Spinal cord (tissue), 10 donors: ENCODE data around the gene RNF13. TPM values are rescaled to one million over a fixed set of nuclear protein-coding genes. Genes with fewer than 3 reads are reported as not detected.

Experiments used
- DNase-seq, 6 donors: peaks; one replicate each; pipeline versions ENCODE4 v3.0.0 to v3.0.0-alpha.2; 2013 to 2015; ENCODE audit warnings: low spot score in 6 of 6, low read depth in 4 of 6
- H3K27ac ChIP-seq: one replicate; pipeline ENCODE4 v1.5.1; 2013; ENCODE audit warnings: low read depth, low read length, control low read depth
- H3K27me3 ChIP-seq: one replicate; pipeline ENCODE4 v1.6.1; 2013; ENCODE audit warnings: low read length; ENCODE audit not compliant: control insufficient read depth, insufficient read depth
- H3K36me3 ChIP-seq: one replicate; pipeline ENCODE4 v1.6.1; 2013; ENCODE audit warnings: low read length; ENCODE audit not compliant: control insufficient read depth, insufficient read depth
- H3K4me1 ChIP-seq: one replicate; pipeline ENCODE4 v1.6.1; 2013; ENCODE audit warnings: low read length; ENCODE audit not compliant: control insufficient read depth, insufficient read depth
- H3K4me3 ChIP-seq: one replicate; pipeline ENCODE4 v1.5.1; 2013; ENCODE audit warnings: low read depth, low read length, control low read depth
- H3K9me3 ChIP-seq: one replicate; pipeline ENCODE4 v1.6.1; 2013; ENCODE audit warnings: low read length; ENCODE audit not compliant: control insufficient read depth, insufficient read depth
- WGBS: methylation state at CpG from one replicate; pipeline ENCODE4 v1.1.5; 2013; ENCODE audit warnings: missing lambda C conversion rate; ENCODE audit not compliant: insufficient coverage; 5-methylcytosine and 5-hydroxymethylcytosine counted together
- polyA plus RNA-seq, 2 donors: library from polyadenylated mRNA; unstranded; fragments of 120-200 nt; gene quantifications; one replicate each; pipeline ENCODE4 v1.2.1, GENCODE V29; 2013; ENCODE audit not compliant: insufficient read length in 2 of 2
- total RNA-seq, 2 donors: library from RNA; depleted of rRNA in 1 of 2; stranded (reverse); fragments of 120-200 nt in 1 of 2; fragments of >200 nt in 1 of 2; gene quantifications; one replicate each; pipeline versions ENCODE4 v1.2.3 to v1.2.4, GENCODE V29; 2013 to 2014
- donor health status: healthy.

The RNF13 gene
- total and polyA plus RNA-seq, 4 donors: 95.0 to 260 (median 116) TPM

DNA sequence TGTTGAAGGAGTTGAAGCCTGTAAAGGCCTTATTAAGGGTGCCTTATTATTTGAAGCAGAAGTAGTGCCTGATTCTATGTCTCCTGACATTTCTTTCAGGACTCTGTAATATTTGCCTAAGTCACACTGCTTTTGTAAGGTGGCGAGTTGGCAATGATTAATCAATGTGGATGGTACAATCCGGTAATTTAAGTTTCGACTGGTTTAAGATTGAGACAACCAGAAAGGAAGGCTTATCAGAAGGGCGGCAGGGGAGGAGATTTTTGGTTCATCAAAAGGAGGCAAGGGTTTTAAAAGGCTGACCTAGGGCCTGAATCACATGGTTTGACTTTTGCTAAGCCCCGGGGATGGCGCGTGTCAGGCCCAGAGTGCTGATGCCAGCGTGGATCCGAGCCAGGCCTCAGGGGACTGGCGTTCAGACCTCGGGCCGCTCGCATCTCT, 830 bp upstream of the RNF13 start:
- no peaks in the 10 kb centered on the region for H3K36me3 ChIP-seq

GRCh38 chr3:149813367-149814281, 609 bp downstream of the RNF13 start:
- Histone ChIP-seq H3K27ac (peak overlapping the region; percentile 99), H3K36me3 (no peaks in the 10 kb centered on the region), H3K9me3 (no peaks in the 10 kb centered on the region), H3K27me3 (no peaks in the 10 kb centered on the region), H3K4me3 (peak overlapping the region; percentile 95), H3K4me1 (peaks cover 9% of the 10 kb centered on the region)
- DNase-seq: peak in 3 of 6 donors; percentile 18 to 35 (median 26)
- WGBS: 0% methylated on average over 25 of the region's 29 CpGs

More for the DNA sequence above, 830 bp upstream of the RNF13 start:
- DNase-seq: peak in 1 of 6 donors; percentile 56
- Histone ChIP-seq H3K4me1 (peaks cover 9% of the 10 kb centered on the region), H3K4me3 (peak overlapping the region; percentile 95), H3K9me3 (no peaks in the 10 kb centered on the region), H3K27ac (peak overlapping the region; percentile 99), H3K27me3 (no peaks in the 10 kb centered on the region)
- 22% methylated on average over 13 of the region's 13 CpGs for WGBS

DNA sequence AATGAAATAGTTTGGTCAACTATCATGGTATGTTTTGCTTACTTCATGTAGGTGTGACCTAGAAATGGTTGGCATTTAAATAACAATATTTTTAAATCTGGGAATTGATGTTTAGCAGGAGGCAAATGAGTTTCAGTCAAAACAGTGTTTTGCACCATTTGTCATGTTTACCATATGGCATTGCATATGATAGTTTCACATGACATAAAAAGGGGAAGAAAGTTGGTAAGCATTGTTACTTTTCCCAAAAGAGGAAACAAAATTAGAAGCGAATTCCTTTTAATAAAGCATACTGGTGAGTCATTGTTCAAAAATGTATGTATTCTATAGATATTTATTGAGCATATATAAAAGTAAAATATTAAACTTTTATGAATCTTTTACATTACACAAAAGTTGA, 2.3 kb downstream of the RNF13 start:
- no peak for DNase-seq
- H3K4me3 ChIP-seq: no peak overlapping the region
- peaks cover 9% of the 10 kb centered on the region for H3K4me1 ChIP-seq
- H3K9me3 ChIP-seq: no peaks in the 10 kb centered on the region
- H3K27ac ChIP-seq: no peak overlapping the region
- no peaks in the 10 kb centered on the region for H3K36me3 ChIP-seq
- no peaks in the 10 kb centered on the region for H3K27me3 ChIP-seq
- WGBS: no CpG with 5 or more reads among the region's 1 CpG

- H3K27me3 ChIP-seq: no peaks in the 10 kb centered on the region
- no peak overlapping the region for H3K4me3 ChIP-seq
- WGBS: no CpG with 5 or more reads among the region's 3 CpGs
- peaks cover 9% of the 10 kb centered on the region for H3K4me1 ChIP-seq
- H3K36me3 ChIP-seq: no peaks in the 10 kb centered on the region
- no peak for DNase-seq
- no peaks in the 10 kb centered on the region for H3K9me3 ChIP-seq
- no peak overlapping the region for H3K27ac ChIP-seq
These were observed 2.7 kb downstream of the RNF13 start for GRCh38 chr3:149815728-149816127.

GRCh38 chr3:149816311-149816710, 3.3 kb downstream of the RNF13 start:
- no peaks in the 10 kb centered on the region for H3K9me3 ChIP-seq
- no peaks in the 10 kb centered on the region for H3K27me3 ChIP-seq
- H3K4me1 ChIP-seq: peaks cover 9% of the 10 kb centered on the region
- H3K4me3 ChIP-seq: no peak overlapping the region
- no peak for DNase-seq
- no peaks in the 10 kb centered on the region for H3K36me3 ChIP-seq
- H3K27ac ChIP-seq: no peak overlapping the region
- WGBS: no CpG with 5 or more reads among the region's 3 CpGs

DNA sequence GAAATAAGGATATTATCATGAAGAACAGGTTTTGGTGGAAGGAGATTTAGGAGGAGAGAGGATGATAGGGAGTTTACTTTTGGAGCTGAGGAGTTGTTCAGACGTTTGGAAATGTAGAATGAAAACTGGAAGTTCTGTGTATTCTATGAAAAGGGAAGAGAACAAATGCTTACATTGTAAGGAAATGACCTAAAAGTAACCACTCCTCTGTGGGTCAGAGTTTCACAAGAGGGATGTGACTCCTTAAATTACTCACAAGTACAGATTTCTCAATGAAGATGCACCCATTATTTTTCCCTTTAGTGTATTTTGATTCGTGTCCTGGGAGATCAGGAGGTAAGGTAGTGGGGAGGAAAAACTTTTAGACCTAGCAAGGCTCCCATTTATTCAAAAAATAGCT, 4.0 kb downstream of the RNF13 start:
- H3K4me1 ChIP-seq: peaks cover 9% of the 10 kb centered on the region
- H3K27ac ChIP-seq: no peak overlapping the region
- H3K9me3 ChIP-seq: peaks cover 3% of the 10 kb centered on the region
- H3K4me3 ChIP-seq: no peak overlapping the region
- DNase-seq: no peak
- no CpG with 5 or more reads among the region's 2 CpGs for WGBS
- H3K36me3 ChIP-seq: no peaks in the 10 kb centered on the region
- H3K27me3 ChIP-seq: no peaks in the 10 kb centered on the region

GRCh38 chr3:149819432-149819831, 6.4 kb downstream of the RNF13 start:
- H3K4me3 ChIP-seq: no peak overlapping the region
- DNase-seq: no peak
- WGBS: 71% methylated on average over 1 of the region's 1 CpG
- peaks cover 3% of the 10 kb centered on the region for H3K4me1 ChIP-seq
- peaks cover 7% of the 10 kb centered on the region for H3K9me3 ChIP-seq
- no peaks in the 10 kb centered on the region for H3K27me3 ChIP-seq
- H3K27ac ChIP-seq: no peak overlapping the region
- no peaks in the 10 kb centered on the region for H3K36me3 ChIP-seq

DNA sequence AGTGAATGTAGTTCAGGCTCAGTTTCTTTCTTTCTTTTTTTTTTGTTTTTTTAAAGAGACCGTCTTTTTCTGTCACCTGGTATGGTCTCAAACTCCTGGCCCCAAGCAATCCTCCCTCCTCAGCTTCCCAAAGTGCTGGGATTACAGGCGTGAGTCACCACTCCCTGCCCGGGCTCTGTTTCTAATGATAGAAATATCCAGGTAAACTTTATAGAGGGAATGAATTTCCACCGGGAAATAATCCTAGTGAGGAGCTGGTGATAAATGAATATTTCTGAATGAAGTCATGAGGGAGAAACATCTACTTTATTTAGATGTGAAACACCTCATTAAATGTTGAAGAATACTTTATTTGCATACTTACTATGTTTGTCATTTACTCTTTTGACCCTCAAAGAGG, 7.2 kb downstream of the RNF13 start:
- no peak overlapping the region for H3K4me3 ChIP-seq
- H3K4me1 ChIP-seq: peaks cover 3% of the 10 kb centered on the region
- DNase-seq: no peak
- no peaks in the 10 kb centered on the region for H3K27me3 ChIP-seq
- H3K27ac ChIP-seq: no peak overlapping the region
- no CpG with 5 or more reads among the region's 4 CpGs for WGBS
- peaks cover 7% of the 10 kb centered on the region for H3K9me3 ChIP-seq
- no peaks in the 10 kb centered on the region for H3K36me3 ChIP-seq

DNA sequence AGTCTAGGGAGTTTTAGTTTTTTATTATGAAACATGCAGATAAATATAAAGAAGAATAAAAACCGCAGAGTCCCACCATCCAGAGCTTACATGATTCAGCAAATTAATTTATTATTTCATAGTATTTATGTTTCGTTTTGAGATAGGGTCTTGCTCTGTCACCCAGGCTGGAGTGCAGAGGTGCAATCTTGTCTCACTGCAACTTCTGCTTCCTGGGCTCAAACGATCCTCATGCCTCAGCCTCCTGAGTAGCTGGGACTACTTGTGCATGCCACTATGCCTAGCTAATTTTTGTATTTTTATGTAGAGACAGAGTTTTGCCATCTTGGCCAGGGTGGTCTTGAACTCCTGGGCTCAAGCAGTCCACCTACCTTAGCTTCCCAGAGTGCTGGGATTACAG, 13.6 kb downstream of the RNF13 start:
- Histone ChIP-seq H3K36me3 (no peaks in the 10 kb centered on the region), H3K27me3 (no peaks in the 10 kb centered on the region), H3K4me1 (no peaks in the 10 kb centered on the region), H3K27ac (no peak overlapping the region), H3K4me3 (no peak overlapping the region), H3K9me3 (peaks cover 19% of the 10 kb centered on the region)
- no peak for DNase-seq
- WGBS: 80% methylated on average over 1 of the region's 3 CpGs

DNA sequence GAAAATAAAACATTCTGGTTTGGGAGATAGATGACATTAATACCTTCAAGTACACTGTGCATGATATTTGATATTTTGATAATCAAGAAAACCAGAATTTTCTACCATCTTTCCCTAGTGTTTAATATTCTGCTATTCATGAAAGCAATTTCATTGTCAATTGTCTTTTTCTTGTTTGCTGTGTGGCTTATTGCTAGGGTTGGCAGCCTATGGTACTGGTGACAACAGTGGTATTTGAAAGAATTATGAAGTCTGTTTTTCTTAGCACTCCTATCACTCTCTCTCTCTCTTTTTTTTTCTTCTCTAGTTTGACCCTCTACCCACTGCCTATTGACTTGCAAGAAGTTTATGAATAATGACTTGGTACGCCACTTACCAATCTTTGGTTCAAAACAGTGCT, 15.4 kb downstream of the RNF13 start:
- no CpG with 5 or more reads among the region's 1 CpG for WGBS
- H3K9me3 ChIP-seq: peaks cover 24% of the 10 kb centered on the region

More for the DNA sequence above, 15.4 kb downstream of the RNF13 start:
- H3K27ac ChIP-seq: no peak overlapping the region
- no peaks in the 10 kb centered on the region for H3K36me3 ChIP-seq
- H3K27me3 ChIP-seq: no peaks in the 10 kb centered on the region
- H3K4me3 ChIP-seq: no peak overlapping the region
- no peak for DNase-seq
- H3K4me1 ChIP-seq: no peaks in the 10 kb centered on the region
